Neuronal stem cell (in vitro differentiated cells): ENCODE data around the gene PIK3R1.

ENCODE experiments used
- DNase-seq: peaks from one replicate; pipeline ENCODE4 v3.0.0-alpha.2; 2013; ENCODE audit warnings: low spot score
- H2AFZ ChIP-seq: one replicate; pipeline ENCODE4 v1.6.1; 2013; ENCODE audit warnings: mild to moderate bottlenecking, low read length, inconsistent platforms
- H2AK5ac ChIP-seq: 2 replicates; pipeline ENCODE4 v1.6.1; 2013; ENCODE audit warnings: low read depth, mild to moderate bottlenecking, inconsistent platforms, low read length, moderate library complexity, mixed read lengths
- H2BK120ac ChIP-seq: 2 replicates; pipeline ENCODE4 v1.6.1; 2013; ENCODE audit warnings: low read depth, mild to moderate bottlenecking, inconsistent platforms, low read length, moderate library complexity, mixed read lengths
- H2BK12ac ChIP-seq: one replicate; pipeline ENCODE4 v1.6.1; 2013; ENCODE audit warnings: low read length, inconsistent platforms
- H2BK15ac ChIP-seq: 2 replicates; pipeline ENCODE4 v1.6.1; 2013; ENCODE audit warnings: mild to moderate bottlenecking, low read length, inconsistent platforms, mixed read lengths
- H2BK5ac ChIP-seq: one replicate; pipeline ENCODE4 v1.6.1; 2013; ENCODE audit warnings: inconsistent platforms, mild to moderate bottlenecking, low read length, moderate library complexity
- H3K14ac ChIP-seq: one replicate; pipeline ENCODE4 v1.6.1; 2013; ENCODE audit warnings: low read length, inconsistent platforms
- H3K18ac ChIP-seq: 2 replicates; pipeline ENCODE4 v1.6.1; 2013; ENCODE audit warnings: low read length, inconsistent platforms
- H3K23ac ChIP-seq: 2 replicates; pipeline ENCODE4 v1.6.1; 2013; ENCODE audit warnings: low read depth, mild to moderate bottlenecking, mixed read lengths, low read length, inconsistent platforms; ENCODE audit not compliant: poor library complexity
- H3K27ac ChIP-seq: replicated peaks from 3 replicates; pipeline ENCODE4 v1.5.1; 2013; ENCODE audit warnings: low read length, inconsistent platforms
- H3K27me3 ChIP-seq, 3 experiments: 2 replicates each; pipeline ENCODE4 v1.6.1; 2013; ENCODE audit warnings: low read length in 3 of 3, mild to moderate bottlenecking in 2 of 3, inconsistent platforms in 1 of 3, low read depth in 1 of 3, mixed read lengths in 1 of 3, moderate library complexity in 1 of 3; ENCODE audit not compliant: control insufficient read depth in 3 of 3, insufficient read depth in 3 of 3
- H3K36me3 ChIP-seq, 2 donors: replicated peaks in 1 of 2; 2 replicates each; pipeline ENCODE4 v1.6.1; 2013; ENCODE audit warnings: low read length in 2 of 2; ENCODE audit not compliant: control insufficient read depth in 2 of 2, insufficient read depth in 2 of 2
- H3K4ac ChIP-seq: 2 replicates; pipeline ENCODE4 v1.6.1; 2013; ENCODE audit warnings: inconsistent platforms, mild to moderate bottlenecking, low read length, moderate library complexity
- H3K4me1 ChIP-seq, 2 donors: 1 replicate in 1 of 2; 2 replicates in 1 of 2; pipeline ENCODE4 v1.6.1; 2013; ENCODE audit warnings: low read length in 2 of 2, low read depth in 1 of 2; ENCODE audit not compliant: control insufficient read depth in 2 of 2, insufficient read depth in 1 of 2
- H3K4me2 ChIP-seq: one replicate; pipeline ENCODE4 v1.6.1; 2013; ENCODE audit warnings: mild to moderate bottlenecking, low read length, inconsistent platforms; ENCODE audit not compliant: insufficient read depth, poor library complexity, severe bottlenecking
- H3K4me3 ChIP-seq, 2 donors: 2 replicates each; pipeline ENCODE4 v1.5.1; 2013; ENCODE audit warnings: low read length in 2 of 2, mild to moderate bottlenecking in 2 of 2, inconsistent platforms in 1 of 2, moderate library complexity in 1 of 2
- H3K79me1 ChIP-seq: one replicate; pipeline ENCODE4 v1.6.1; 2013; ENCODE audit warnings: low read depth, mild to moderate bottlenecking, inconsistent platforms, low read length, moderate library complexity
- H3K9ac ChIP-seq: one replicate; pipeline ENCODE4 v1.6.1; 2013; ENCODE audit warnings: mild to moderate bottlenecking, low read depth, low read length, inconsistent platforms; ENCODE audit not compliant: poor library complexity
- H3K9me3 ChIP-seq, 2 donors: replicated peaks in 1 of 2; 2 replicates each; pipeline versions ENCODE3 to v1.6.1; 2013; ENCODE audit warnings: low read length in 2 of 2, mild to moderate bottlenecking in 2 of 2, inconsistent platforms in 1 of 2, low read depth in 1 of 2, mixed read lengths in 1 of 2, moderate library complexity in 1 of 2; ENCODE audit not compliant: control insufficient read depth in 2 of 2, insufficient read depth in 1 of 2
- H4K8ac ChIP-seq: one replicate; pipeline ENCODE4 v1.6.1; 2013; ENCODE audit warnings: low read depth, mild to moderate bottlenecking, inconsistent platforms, low read length, moderate library complexity
- H4K91ac ChIP-seq: one replicate; pipeline ENCODE4 v1.6.1; 2013; ENCODE audit warnings: low read length, low read depth, mild to moderate bottlenecking, inconsistent platforms; ENCODE audit not compliant: poor library complexity
- WGBS, 2 donors: extraction: QIAGEN DNeasy Blood & Tissue Kit; methylation state at CpG; one replicate each; pipeline ENCODE4 v1.1.7; 2013; ENCODE audit warnings: missing lambda C conversion rate in 2 of 2, mixed read lengths in 1 of 2; ENCODE audit not compliant: insufficient read length in 2 of 2, insufficient replicate concordance in 1 of 2; ENCODE audit errors: extremely low coverage in 2 of 2; 5-methylcytosine and 5-hydroxymethylcytosine counted together

Gene PIK3R1

GRCh38 chr5:68347536-68347935 is 132.0 kb downstream of the PIK3R1 start:
- Histone ChIP-seq H3K23ac (no peak overlapping the region), H3K9me3 (no peaks in the 10 kb centered on the region), H3K14ac (no peak overlapping the region), H2BK15ac (no peak overlapping the region), H3K27me3 (no peaks in the 10 kb centered on the region), H3K4ac (no peak overlapping the region), H2AFZ (no peak overlapping the region), H3K18ac (no peak overlapping the region), H3K4me1 (peaks cover 6 to 8% of the 10 kb centered on the region in 2 donors), H3K9ac (no peak overlapping the region), H2BK5ac (no peak overlapping the region), H4K8ac (no peak overlapping the region), H2BK120ac (no peak overlapping the region), H2AK5ac (no peak overlapping the region), H3K27ac (no peak overlapping the region), H4K91ac (no peak overlapping the region), H3K36me3 (no peaks in the 10 kb centered on the region), H3K4me2 (no peak overlapping the region), H3K79me1 (no peaks in the 10 kb centered on the region), H3K4me3 (no peak overlapping the region), H2BK12ac (no peak overlapping the region)
- no peak for DNase-seq
- no CpG with 5 or more reads among the region's 2 CpGs for WGBS, 2 donors

- no peaks in the 10 kb centered on the region for H3K79me1 ChIP-seq
- DNase-seq, result no peak
- H3K14ac ChIP-seq, result no peak overlapping the region
- no peak overlapping the region for H2BK15ac ChIP-seq
- H3K36me3 ChIP-seq, result no peaks in the 10 kb centered on the region
- no peaks in the 10 kb centered on the region for H3K9me3 ChIP-seq
- no peak overlapping the region for H4K91ac ChIP-seq
- H3K27ac ChIP-seq, result no peak overlapping the region
- no peak overlapping the region for H2BK5ac ChIP-seq
- peaks cover 7 to 8% of the 10 kb centered on the region in 2 donors for H3K4me1 ChIP-seq
- H2AFZ ChIP-seq, result no peak overlapping the region
- no peak overlapping the region for H3K23ac ChIP-seq
- H3K4me2 ChIP-seq, result no peak overlapping the region
- no peak overlapping the region for H2AK5ac ChIP-seq
- no peak overlapping the region for H4K8ac ChIP-seq
- WGBS, 2 donors, result no CpG with 5 or more reads among the region's 2 CpGs
- no peak overlapping the region for H3K9ac ChIP-seq
- no peak overlapping the region for H3K4me3 ChIP-seq
- no peaks in the 10 kb centered on the region for H3K27me3 ChIP-seq
- no peak overlapping the region for H2BK12ac ChIP-seq
- H3K4ac ChIP-seq, result no peak overlapping the region
- H3K18ac ChIP-seq, result no peak overlapping the region
- no peak overlapping the region for H2BK120ac ChIP-seq
These were observed 133.1 kb downstream of the PIK3R1 start for GRCh38 chr5:68348447-68349222.

DNA sequence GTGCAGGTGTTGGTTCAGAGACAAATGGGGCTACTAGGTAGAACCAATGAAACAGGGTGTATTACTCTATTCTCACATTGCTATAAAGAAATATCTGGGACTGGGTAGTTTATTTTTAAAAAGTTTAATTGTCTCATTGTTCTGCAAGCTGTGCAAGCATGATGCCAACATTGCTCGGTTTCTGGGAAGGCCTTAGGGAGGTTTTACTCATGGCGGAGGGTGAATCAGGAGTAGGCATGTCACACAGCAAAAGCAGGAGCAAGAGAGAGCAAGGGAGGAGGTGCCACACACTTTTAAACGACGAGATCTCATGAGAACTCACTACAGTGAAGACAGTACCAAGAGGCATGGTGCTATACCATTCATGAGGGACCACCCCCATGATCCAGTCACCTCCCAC is 134.6 kb downstream of the PIK3R1 start:
- no peak overlapping the region for H3K9ac ChIP-seq
- peaks cover 0 to 10% of the 10 kb centered on the region in 2 donors for H3K4me1 ChIP-seq
- no peak overlapping the region for H2AK5ac ChIP-seq
- no peak overlapping the region for H3K23ac ChIP-seq
- no peaks in the 10 kb centered on the region for H3K9me3 ChIP-seq
- no peak overlapping the region for H3K14ac ChIP-seq
- DNase-seq, result no peak
- no peak overlapping the region for H3K4me3 ChIP-seq
- no peak overlapping the region for H2BK120ac ChIP-seq
- H3K79me1 ChIP-seq, result no peaks in the 10 kb centered on the region
- no peak overlapping the region for H3K4me2 ChIP-seq
- no peak overlapping the region for H2BK12ac ChIP-seq
- no peaks in the 10 kb centered on the region for H3K36me3 ChIP-seq
- no CpG with 5 or more reads among the region's 4 CpGs for WGBS, 2 donors
- H2AFZ ChIP-seq, result no peak overlapping the region
- H4K8ac ChIP-seq, result no peak overlapping the region
- H3K18ac ChIP-seq, result no peak overlapping the region
- no peak overlapping the region for H3K4ac ChIP-seq
- no peak overlapping the region for H3K27ac ChIP-seq
- no peak overlapping the region for H2BK15ac ChIP-seq
- H4K91ac ChIP-seq, result no peak overlapping the region
- H3K27me3 ChIP-seq, result no peaks in the 10 kb centered on the region
- no peak overlapping the region for H2BK5ac ChIP-seq
